ENCODE results near the gene CIT.
"Not testable (repeated sequence)": the region's sequence is repeated elsewhere in the genome, so short reads cannot be mapped to it uniquely, and the experiment has no call there.

CIT gene

GRCh38 chr12:119673634-119674033 lies 203.5 kb downstream of the CIT start:
- no peak for DNase-seq

GRCh38 chr12:119672194-119672593 lies 204.9 kb downstream of the CIT start:
- no peak for DNase-seq

- DNase-seq, result no peak
Measured at GRCh38 chr12:119671070-119671469, 206.1 kb downstream of the CIT start.

DNA sequence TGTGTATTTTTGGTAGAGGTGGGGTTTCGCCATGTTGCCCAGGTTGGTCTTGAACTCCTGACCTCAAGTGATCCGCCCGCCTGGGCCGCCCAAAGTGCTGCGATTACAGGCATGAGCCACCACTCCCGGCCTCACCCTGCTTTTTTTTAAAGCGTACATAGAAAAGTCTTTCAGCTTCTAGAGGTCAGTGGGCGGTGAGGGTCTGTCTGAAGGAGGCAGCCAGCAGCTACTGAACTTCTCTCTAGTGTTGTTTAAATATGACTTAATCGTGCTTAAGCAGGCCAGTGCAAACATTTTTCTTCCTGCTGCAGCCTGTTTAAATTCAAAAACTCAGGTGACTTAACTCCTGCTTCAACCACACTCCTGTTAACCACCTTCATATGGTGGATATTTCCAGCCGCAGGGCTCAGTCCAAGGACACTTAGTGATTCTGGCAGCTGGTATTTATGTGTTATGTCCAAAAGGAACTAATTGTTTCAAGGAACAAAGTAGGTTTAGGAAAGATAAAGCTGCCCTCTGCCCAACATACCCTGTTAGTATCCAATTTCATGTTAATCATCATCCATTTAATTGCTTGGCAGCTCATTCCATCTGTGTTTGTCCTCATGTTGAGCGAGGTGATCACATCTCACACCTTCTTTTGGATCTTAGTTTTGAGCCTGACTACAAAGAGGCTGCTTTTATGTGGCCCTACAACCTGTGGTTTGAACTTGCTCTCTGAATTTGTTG lies 207.2 kb downstream of the CIT start:
- no peak for DNase-seq

DNA sequence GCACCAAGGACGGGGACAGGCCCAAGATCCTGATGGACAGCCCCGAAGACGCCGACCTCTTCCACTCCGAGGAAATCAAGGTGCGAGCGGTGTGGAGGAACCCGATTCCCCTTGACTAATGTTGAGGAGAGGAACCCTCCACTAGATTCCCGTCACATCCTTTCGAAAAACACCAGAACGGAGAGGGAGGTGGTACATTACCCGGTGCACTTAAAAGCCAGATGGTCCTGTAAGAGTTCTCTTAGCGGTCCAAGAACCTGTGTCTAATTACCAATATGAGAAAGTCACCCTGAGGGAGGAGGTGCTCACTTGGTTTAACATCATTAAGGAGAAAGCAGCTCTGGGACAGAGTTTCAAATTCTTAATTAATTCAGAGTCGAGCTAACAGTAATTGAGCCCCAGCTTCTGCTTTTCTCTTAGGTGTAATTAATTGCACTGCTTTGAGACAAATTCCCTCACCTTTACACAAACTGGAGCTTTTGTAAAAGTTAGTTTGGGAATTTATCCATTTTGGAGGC lies 208.7 kb downstream of the CIT start:
- DNase-seq, result no peak

DNA sequence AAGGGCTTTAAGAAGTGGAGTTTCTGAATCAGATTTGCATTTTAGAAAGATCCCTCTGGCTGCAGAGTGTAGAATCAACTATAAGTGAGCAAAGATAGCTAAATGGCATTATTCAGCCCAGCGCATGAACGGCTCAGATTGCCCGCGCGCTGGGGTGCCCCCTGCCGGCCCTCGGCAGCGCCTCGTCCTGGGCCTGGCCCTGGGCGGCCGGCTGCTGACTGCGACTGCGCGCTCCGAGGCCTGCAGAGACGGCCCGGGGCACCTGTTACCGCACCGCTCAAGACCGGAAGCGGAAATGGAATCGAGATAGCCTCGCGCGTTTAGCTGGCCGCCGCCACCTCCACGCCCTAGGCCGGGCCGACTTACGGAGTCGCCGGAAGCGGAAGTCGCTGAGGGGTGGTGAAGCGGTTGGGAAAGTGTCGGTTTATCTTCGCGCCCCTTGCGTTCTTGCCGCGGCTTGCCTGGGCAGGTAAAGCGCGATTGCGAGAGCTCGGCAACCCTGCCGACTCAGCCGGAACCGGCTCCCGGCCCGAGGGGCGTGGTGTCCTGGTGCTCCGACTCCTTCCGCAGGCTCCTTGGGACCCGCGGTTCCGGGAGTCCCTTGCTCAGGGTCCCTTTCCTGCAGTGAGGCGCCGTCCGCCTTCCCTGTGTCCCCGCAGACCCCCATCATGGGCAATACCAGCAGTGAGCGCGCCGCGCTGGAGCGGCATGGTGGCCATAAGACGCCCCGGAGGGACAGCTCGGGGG lies 209.4 kb downstream of the CIT start, which contains the start of gene PRKAB1:
Gene PRKAB1, plus strand, starts transcription at position 557 of the 747 bp plus-strand sequence. Its CDS starts 112 bp downstream, at position 669.
- DNase-seq, result peak; percentile 96

DNA sequence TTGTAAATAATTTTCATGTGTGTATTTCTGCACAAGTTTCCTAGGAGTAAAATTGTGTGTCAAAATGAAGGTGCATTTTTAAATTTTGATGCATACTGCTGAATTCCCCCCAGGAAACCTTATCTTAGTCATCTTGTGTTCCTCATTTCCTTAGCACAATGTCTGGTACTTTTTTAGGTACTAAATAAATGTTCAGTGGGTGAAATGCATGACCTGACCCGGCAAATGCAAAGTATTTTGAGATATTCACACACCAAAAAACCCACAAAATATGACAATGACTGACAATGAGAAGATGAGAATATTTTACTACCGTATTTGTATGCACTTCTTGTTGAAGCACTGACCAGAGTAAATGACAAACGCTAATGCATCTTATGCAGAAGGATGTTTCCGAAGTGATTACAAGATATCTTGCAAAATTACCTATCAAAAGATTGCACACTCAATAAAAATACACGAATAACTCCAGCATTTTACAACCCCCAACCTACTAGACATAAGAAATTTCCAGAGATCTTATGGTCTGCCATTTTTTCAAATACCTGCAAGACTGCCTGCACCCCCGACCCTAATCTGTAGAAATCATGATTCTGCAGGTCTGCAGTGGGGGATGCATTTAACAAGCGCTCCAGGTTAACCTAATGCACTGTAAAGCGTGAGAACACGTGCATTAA lies 210.1 kb downstream of the CIT start:
- DNase-seq, result no peak

- no peak for DNase-seq
Measured at GRCh38 chr12:119666226-119666795, 210.8 kb downstream of the CIT start.

GRCh38 chr12:119665164-119665929 lies 211.8 kb downstream of the CIT start:
- DNase-seq, result no peak

GRCh38 chr12:119664642-119665041 lies 212.5 kb downstream of the CIT start:
- no peak for DNase-seq

- DNase-seq, result no peak
Measured at GRCh38 chr12:119661882-119662281, 215.2 kb downstream of the CIT start.

- DNase-seq, result no peak
Measured at GRCh38 chr12:119660076-119660475, 217.0 kb downstream of the CIT start.

- DNase-seq, result no peak
Measured at GRCh38 chr12:119659289-119659897, 217.7 kb downstream of the CIT start.

- DNase-seq, result not testable (repeated sequence)
Measured at GRCh38 chr12:119658166-119658565, 219.0 kb downstream of the CIT start.

DNA sequence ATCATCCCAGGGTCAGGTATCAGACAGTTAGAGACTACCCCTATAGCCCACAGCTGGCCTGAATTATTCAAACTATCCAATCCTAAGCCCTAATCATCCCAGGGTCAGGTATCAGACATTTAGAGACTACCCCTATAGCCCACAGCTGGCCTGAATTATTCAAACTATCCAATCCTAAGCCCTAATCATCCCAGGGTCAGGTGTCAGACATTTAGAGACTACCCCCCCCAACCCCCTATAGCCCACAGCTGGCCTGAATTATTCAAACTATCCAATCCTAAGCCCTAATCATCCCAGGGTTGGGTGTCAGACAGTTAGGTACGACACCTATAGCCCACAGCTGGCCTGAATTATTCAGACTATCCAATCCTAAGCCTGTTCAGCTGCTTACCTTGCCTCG lies 220.1 kb downstream of the CIT start:
- DNase-seq, result not testable (repeated sequence)

GRCh38 chr12:119652665-119653064 lies 224.5 kb downstream of the CIT start:
- DNase-seq, result no peak

- peak; percentile 34 for DNase-seq
Measured at GRCh38 chr12:119649202-119649808, 227.8 kb downstream of the CIT start.

- no peak for DNase-seq
Measured at GRCh38 chr12:119645535-119646059, 231.5 kb downstream of the CIT start.

- no peak for DNase-seq
Measured at GRCh38 chr12:119644930-119645329, 232.2 kb downstream of the CIT start.

- no peak for DNase-seq
Measured at GRCh38 chr12:119642986-119643385, 234.1 kb downstream of the CIT start.

Data from kidney glomerular epithelial cell (primary cell).